Smooth muscle cell (in vitro differentiated cells): Measurements from ENCODE around the gene KCNQ1. TPM values are rescaled to one million over a fixed set of nuclear protein-coding genes. Genes with fewer than 3 reads are reported as not detected.

ENCODE experiments used
- DNase-seq: peaks from one replicate; lab custom pipeline; 2025; ENCODE audit not compliant: unreplicated experiment; lab: John Stamatoyannopoulos, UW
- H2AFZ ChIP-seq: fragments of 200-600 bp; sonication (generic); 2 replicates; pipeline ENCODE4 v1.6.0; 2016; ENCODE audit warnings: antibody characterized with exemption, low read depth, mild to moderate bottlenecking
- H3F3A ChIP-seq: fragments of 200-600 bp; sonication (generic); 2 replicates; pipeline ENCODE4 v1.6.0; 2017; ENCODE audit warnings: antibody characterized with exemption, low read depth
- H3K27ac ChIP-seq: fragments of 200-600 bp; sonication (generic); 2 replicates; pipeline ENCODE4 v1.5.1; 2016; ENCODE audit warnings: low read depth, mild to moderate bottlenecking
- H3K27me3 ChIP-seq: fragments of 200-600 bp; sonication (generic); 2 replicates; pipeline ENCODE4 v1.6.1; 2016; ENCODE audit warnings: low read depth, mild to moderate bottlenecking
- H3K36me3 ChIP-seq: fragments of 200-600 bp; sonication (generic); 2 replicates; pipeline ENCODE4 v1.5.1; 2016; ENCODE audit warnings: low read depth
- H3K4me1 ChIP-seq: fragments of 200-600 bp; sonication (generic); 2 replicates; pipeline ENCODE4 v1.5.1; 2016; ENCODE audit warnings: low read depth
- H3K4me2 ChIP-seq: fragments of 200-600 bp; sonication (generic); 2 replicates; pipeline ENCODE4 v1.6.0; 2016; ENCODE audit warnings: mild to moderate bottlenecking
- H3K4me3 ChIP-seq: fragments of 200-600 bp; sonication (generic); 2 replicates; pipeline ENCODE4 v1.5.1; 2016; ENCODE audit warnings: mild to moderate bottlenecking
- H3K79me2 ChIP-seq: fragments of 200-600 bp; sonication (generic); 2 replicates; pipeline ENCODE4 v1.6.0; 2016; ENCODE audit warnings: low read depth, mild to moderate bottlenecking
- H3K9ac ChIP-seq: fragments of 200-600 bp; sonication (generic); 2 replicates; pipeline ENCODE4 v1.6.0; 2016; ENCODE audit warnings: low read depth
- H3K9me3 ChIP-seq: fragments of 200-600 bp; sonication (generic); replicated peaks from 2 replicates; pipeline ENCODE4 v1.5.1; 2016; ENCODE audit warnings: low read depth
- H4K20me1 ChIP-seq: fragments of 200-600 bp; sonication (generic); 2 replicates; pipeline ENCODE4 v1.6.0; 2016; ENCODE audit warnings: low read depth
- CTCF ChIP-seq: fragments of 200-600 bp; sonication (generic); IDR thresholded peaks from 2 replicates; pipeline ENCODE4 v1.5.1; 2017; ENCODE audit warnings: borderline replicate concordance, mild to moderate bottlenecking, antibody characterized with exemption; ENCODE audit not compliant: insufficient read depth, poor library complexity, severe bottlenecking
- WGBS: methylation state at CpG from one replicate; pipeline ENCODE4 v1.1.7; 2016; ENCODE audit warnings: low lambda C conversion rate; 5-methylcytosine and 5-hydroxymethylcytosine counted together
- polyA plus RNA-seq: library from polyadenylated mRNA; unstranded; fragments of >200 nt; fragmentation: Nextera tagmentation; extraction: Ambion mirVana; gene quantifications from 2 replicates; pipeline ENCODE4 v1.2.1, GENCODE V29; 2016
- total RNA-seq: library from RNA; depleted of rRNA; stranded (reverse); fragments of >200 nt; gene quantifications from 2 replicates; pipeline ENCODE4 v1.2.3, GENCODE V29; 2014

KCNQ1 gene
- total and polyA plus RNA-seq, 2 experiments from 2014 or later = 1.3 to 2.3 TPM

GRCh38 chr11:2815762-2816496, 371.1 kb downstream of the KCNQ1 start:
- H3K79me2 ChIP-seq = no peaks in the 10 kb centered on the region
- 89% methylated on average over 16 of the region's 16 CpGs for WGBS

GRCh38 chr11:2816523-2816922, 371.7 kb downstream of the KCNQ1 start:
- no peak for TF ChIP-seq CTCF
- no peak overlapping the region for H3K9ac ChIP-seq
- peaks cover 12% of the 10 kb centered on the region for H3K9me3 ChIP-seq
- no peaks in the 10 kb centered on the region for H3F3A ChIP-seq
- H4K20me1 ChIP-seq = no peaks in the 10 kb centered on the region
- H3K4me3 ChIP-seq = no peak overlapping the region
- 96% methylated on average over 2 of the region's 2 CpGs for WGBS
- H3K27me3 ChIP-seq = no peaks in the 10 kb centered on the region
- no peak overlapping the region for H3K27ac ChIP-seq
- no peaks in the 10 kb centered on the region for H3K79me2 ChIP-seq
- no peak for DNase-seq
- no peak overlapping the region for H2AFZ ChIP-seq
- no peaks in the 10 kb centered on the region for H3K4me1 ChIP-seq
- H3K4me2 ChIP-seq = no peak overlapping the region
- H3K36me3 ChIP-seq = no peaks in the 10 kb centered on the region

More at GRCh38 chr11:2815762-2816496, 371.1 kb downstream of the KCNQ1 start:
- H3K4me3 ChIP-seq = no peak overlapping the region
- H4K20me1 ChIP-seq = no peaks in the 10 kb centered on the region
- no peak overlapping the region for H3K9ac ChIP-seq
- H3K4me2 ChIP-seq = no peak overlapping the region
- no peak overlapping the region for H2AFZ ChIP-seq
- peaks cover 12% of the 10 kb centered on the region for H3K9me3 ChIP-seq
- no peak overlapping the region for H3K27ac ChIP-seq
- no peaks in the 10 kb centered on the region for H3K4me1 ChIP-seq
- H3K27me3 ChIP-seq = no peaks in the 10 kb centered on the region
- no peak for TF ChIP-seq CTCF
- H3K36me3 ChIP-seq = no peaks in the 10 kb centered on the region
- H3F3A ChIP-seq = no peaks in the 10 kb centered on the region
- DNase-seq = no peak

GRCh38 chr11:2816941-2817421, 372.2 kb downstream of the KCNQ1 start:
- no peak for DNase-seq
- Histone ChIP-seq H3K79me2 (no peaks in the 10 kb centered on the region), H3K27ac (no peak overlapping the region), H4K20me1 (no peaks in the 10 kb centered on the region), H3K27me3 (no peaks in the 10 kb centered on the region), H3K9me3 (peaks cover 12% of the 10 kb centered on the region), H2AFZ (no peak overlapping the region), H3K4me1 (no peaks in the 10 kb centered on the region), H3K4me2 (no peak overlapping the region), H3K36me3 (no peaks in the 10 kb centered on the region), H3K9ac (no peak overlapping the region), H3K4me3 (no peak overlapping the region), H3F3A (no peaks in the 10 kb centered on the region)
- 50% methylated on average over 15 of the region's 15 CpGs for WGBS
- no peak for TF ChIP-seq CTCF

- DNase-seq = no peak
- WGBS = 75% methylated on average over 6 of the region's 6 CpGs
- TF ChIP-seq CTCF = no peak
- H3K9me3 ChIP-seq = peaks cover 12% of the 10 kb centered on the region
- no peaks in the 10 kb centered on the region for H3K36me3 ChIP-seq
- no peaks in the 10 kb centered on the region for H3F3A ChIP-seq
- no peak overlapping the region for H2AFZ ChIP-seq
- no peaks in the 10 kb centered on the region for H4K20me1 ChIP-seq
- H3K4me2 ChIP-seq = no peak overlapping the region
- H3K27me3 ChIP-seq = no peaks in the 10 kb centered on the region
- no peaks in the 10 kb centered on the region for H3K4me1 ChIP-seq
- no peak overlapping the region for H3K9ac ChIP-seq
- H3K79me2 ChIP-seq = no peaks in the 10 kb centered on the region
- no peak overlapping the region for H3K4me3 ChIP-seq
- H3K27ac ChIP-seq = no peak overlapping the region
Measured at GRCh38 chr11:2817431-2817830, 372.6 kb downstream of the KCNQ1 start.
